Neural cell (in vitro differentiated cells): ENCODE measurements around the gene CASP9.

Experiments
- CTCF ChIP-seq: fragments of 450-650 bp; IDR thresholded peaks from 2 replicates; pipeline ENCODE4 v1.5.1; 2014; ENCODE audit warnings: antibody characterized with exemption, mild to moderate bottlenecking, moderate library complexity; ENCODE audit not compliant: poor library complexity, severe bottlenecking
- POLR2AphosphoS5 ChIP-seq: IDR thresholded peaks from 2 replicates; pipeline ENCODE4 v1.6.1; 2012

GRCh38 chr1:15526490-15527339 lies 2.7 kb upstream of the CASP9 start, which contains the start of gene DNAJC16:
- peak; percentile 72 for TF ChIP-seq CTCF
- peak; percentile 89 for TF ChIP-seq POLR2AphosphoS5
